ENCODE data around the gene MT1H. TPM values are rescaled to one million over a fixed set of nuclear protein-coding genes. Genes with fewer than 3 reads are reported as not detected.

MT1H gene
- total RNA-seq, 5 donors from 2014 or later (not counting 1 experiment from before 2014, with no cell fraction given): 1.4 TPM; not detected in 4

DNA sequence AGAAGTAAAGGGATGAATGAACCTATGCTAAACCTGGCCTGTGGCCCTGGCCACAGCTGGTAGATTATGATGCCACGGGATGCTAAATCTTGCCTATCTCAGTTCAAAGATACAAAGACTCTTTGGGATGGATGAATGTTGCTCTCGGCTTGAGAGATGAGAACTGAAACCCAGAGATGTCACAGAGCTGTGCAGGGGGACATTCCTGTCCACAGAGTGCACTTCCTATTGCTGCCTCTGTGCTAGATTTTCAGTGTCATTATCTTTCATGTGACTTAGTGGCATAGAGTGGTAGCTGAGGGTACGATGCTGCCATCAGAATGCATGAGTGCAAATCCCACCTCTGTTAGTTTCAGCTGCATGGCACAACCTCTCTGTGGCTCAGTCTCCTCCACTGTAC, 39.5 kb upstream of the MT1H start:
- POLR2A ChIA-PET: no interaction called here
- Mint-ChIP-seq H3K4me3 (no peak overlapping the region), H3K9me3 (no peaks in the 10 kb centered on the region), H3K27me3 (peaks cover 41 to 52% of the 10 kb centered on the region in 2 donors), H3K36me3 (no peaks in the 10 kb centered on the region), H3K27ac (no peak overlapping the region), H3K4me1 (peaks cover 25 to 35% (median 27%) of the 10 kb centered on the region in 3 donors)
- WGBS (ENCODE audit: insufficient coverage): 62% methylated on average over 2 of the region's 3 CpGs
- no peak overlapping the region for H3K27ac ChIP-seq (ENCODE audit: low read length)
- H3K36me3 ChIP-seq (ENCODE audit: control insufficient read depth in 2 of 2, extremely low read depth in 1 of 2, insufficient read depth in 1 of 2, low read length in 1 of 2): no peaks in the 10 kb centered on the region
- CTCF ChIA-PET: no interaction called here
- peaks cover 25 to 59% of the 10 kb centered on the region in 2 experiments for H3K27me3 ChIP-seq (replicated peaks in 1 of 2; ENCODE audit: control insufficient read depth in 2 of 2, extremely low read depth in 1 of 2, insufficient read depth in 2 of 2, low read length in 1 of 2)
- DNase-seq: no peak
- H3K9me3 ChIP-seq: no peaks in the 10 kb centered on the region
- H3K4me3 ChIP-seq (ENCODE audit: control insufficient read depth in 1 of 2, extremely low read depth in 1 of 2, low read length in 1 of 2): no peak overlapping the region
- H3K4me1 ChIP-seq (ENCODE audit: control insufficient read depth in 1 of 2, extremely low read depth in 1 of 2, insufficient read depth in 2 of 2, low read length in 2 of 2): peaks cover 0 to 36% of the 10 kb centered on the region in 2 experiments
- no peak for ATAC-seq (replicated peaks in 1 of 4)

DNA sequence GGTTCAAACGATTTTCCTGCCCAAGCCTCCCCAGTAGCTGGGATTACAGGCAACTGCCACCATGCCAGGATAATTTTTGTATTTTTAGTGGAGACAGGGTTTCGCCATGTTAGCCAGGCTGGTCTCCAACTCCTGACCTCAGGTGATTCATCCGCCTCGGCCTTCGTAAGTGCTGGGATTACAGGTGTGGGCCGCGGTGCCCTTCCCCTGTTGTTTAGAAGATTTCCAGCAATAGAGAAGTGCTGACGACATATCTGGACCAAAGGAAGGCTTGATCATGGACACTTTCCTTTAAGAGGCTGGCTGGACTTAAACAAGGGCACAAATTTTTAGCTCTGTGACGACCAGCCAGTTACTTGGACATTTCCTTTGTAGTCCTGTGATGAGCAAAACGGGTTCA, 38.4 kb upstream of the MT1H start:
- H3K4me3 Mint-ChIP-seq: peak overlapping the region in 1 of 3 donors; percentile 84
- H3K36me3 ChIP-seq (ENCODE audit: control insufficient read depth in 2 of 2, extremely low read depth in 1 of 2, insufficient read depth in 1 of 2, low read length in 1 of 2): no peaks in the 10 kb centered on the region
- no peak for ATAC-seq (replicated peaks in 1 of 4)
- peaks cover 43 to 55% of the 10 kb centered on the region in 2 donors for H3K27me3 Mint-ChIP-seq
- WGBS (ENCODE audit: insufficient coverage): 93% methylated on average over 7 of the region's 10 CpGs
- CTCF ChIA-PET: no interaction called here
- peaks cover 24 to 61% of the 10 kb centered on the region in 2 experiments for H3K27me3 ChIP-seq (replicated peaks in 1 of 2; ENCODE audit: control insufficient read depth in 2 of 2, extremely low read depth in 1 of 2, insufficient read depth in 2 of 2, low read length in 1 of 2)
- no peak overlapping the region for H3K27ac ChIP-seq (ENCODE audit: low read length)
- H3K27ac Mint-ChIP-seq: no peak overlapping the region
- H3K4me1 ChIP-seq (ENCODE audit: control insufficient read depth in 1 of 2, extremely low read depth in 1 of 2, insufficient read depth in 2 of 2, low read length in 2 of 2): peaks cover 0 to 34% of the 10 kb centered on the region in 2 experiments
- no peak overlapping the region for H3K4me3 ChIP-seq (ENCODE audit: control insufficient read depth in 1 of 2, extremely low read depth in 1 of 2, low read length in 1 of 2)
- no peak for DNase-seq
- no peaks in the 10 kb centered on the region for H3K9me3 Mint-ChIP-seq
- no peaks in the 10 kb centered on the region for H3K36me3 Mint-ChIP-seq
- H3K9me3 ChIP-seq: no peaks in the 10 kb centered on the region
- H3K4me1 Mint-ChIP-seq: peaks cover 20 to 34% (median 25%) of the 10 kb centered on the region in 3 donors
- POLR2A ChIA-PET: interaction anchor here in 1 of 2 donors (0.7 kb wide), 1 partner anchor 101 kb away, joined by 3 read pairs; no protein-coding TSS in a partner anchor

DNA sequence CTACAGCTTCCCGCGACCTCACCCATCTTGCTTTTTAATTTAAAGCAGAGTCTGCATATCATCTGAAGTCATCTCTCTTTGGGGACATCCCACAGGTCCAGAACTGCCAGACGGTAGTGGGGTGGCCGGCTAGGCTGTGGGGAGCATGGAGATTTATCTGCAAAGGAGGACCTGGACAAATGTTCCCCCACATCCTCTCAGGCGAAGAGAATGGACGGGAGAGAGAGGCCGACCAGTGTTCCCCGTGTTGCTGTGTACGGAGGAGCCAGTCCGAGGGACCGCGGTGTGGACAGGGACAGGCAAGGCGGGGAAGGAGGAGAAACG, 37.8 kb upstream of the MT1H start:
- WGBS (ENCODE audit: insufficient coverage): 56% methylated on average over 10 of the region's 14 CpGs
- POLR2A ChIA-PET: interaction anchor here in 1 of 2 donors (0.6 kb wide), 1 partner anchor 8 kb away, joined by 3 read pairs; no protein-coding TSS in a partner anchor
- H3K27ac ChIP-seq (ENCODE audit: low read length): no peak overlapping the region
- Mint-ChIP-seq H3K27ac (peak overlapping the region in 1 of 2 donors; percentile 39), H3K4me1 (peaks cover 24 to 38% (median 25%) of the 10 kb centered on the region in 3 donors), H3K4me3 (peak overlapping the region; percentile 62 to 84 (median 69)), H3K27me3 (peaks cover 49 to 61% of the 10 kb centered on the region in 2 donors), H3K9me3 (no peaks in the 10 kb centered on the region), H3K36me3 (no peaks in the 10 kb centered on the region)
- H3K4me3 ChIP-seq (ENCODE audit: control insufficient read depth in 1 of 2, extremely low read depth in 1 of 2, low read length in 1 of 2): peak overlapping the region; percentile 10 to 21
- DNase-seq: no peak
- ATAC-seq (replicated peaks in 1 of 4): no peak
- no peaks in the 10 kb centered on the region for H3K9me3 ChIP-seq
- H3K27me3 ChIP-seq (replicated peaks in 1 of 2; ENCODE audit: control insufficient read depth in 2 of 2, extremely low read depth in 1 of 2, insufficient read depth in 2 of 2, low read length in 1 of 2): peaks cover 21 to 61% of the 10 kb centered on the region in 2 experiments
- H3K4me1 ChIP-seq (ENCODE audit: control insufficient read depth in 1 of 2, extremely low read depth in 1 of 2, insufficient read depth in 2 of 2, low read length in 2 of 2): peaks cover 0 to 31% of the 10 kb centered on the region in 2 experiments
- CTCF ChIA-PET: no interaction called here
- H3K36me3 ChIP-seq (ENCODE audit: control insufficient read depth in 2 of 2, extremely low read depth in 1 of 2, insufficient read depth in 1 of 2, low read length in 1 of 2): no peaks in the 10 kb centered on the region

DNA sequence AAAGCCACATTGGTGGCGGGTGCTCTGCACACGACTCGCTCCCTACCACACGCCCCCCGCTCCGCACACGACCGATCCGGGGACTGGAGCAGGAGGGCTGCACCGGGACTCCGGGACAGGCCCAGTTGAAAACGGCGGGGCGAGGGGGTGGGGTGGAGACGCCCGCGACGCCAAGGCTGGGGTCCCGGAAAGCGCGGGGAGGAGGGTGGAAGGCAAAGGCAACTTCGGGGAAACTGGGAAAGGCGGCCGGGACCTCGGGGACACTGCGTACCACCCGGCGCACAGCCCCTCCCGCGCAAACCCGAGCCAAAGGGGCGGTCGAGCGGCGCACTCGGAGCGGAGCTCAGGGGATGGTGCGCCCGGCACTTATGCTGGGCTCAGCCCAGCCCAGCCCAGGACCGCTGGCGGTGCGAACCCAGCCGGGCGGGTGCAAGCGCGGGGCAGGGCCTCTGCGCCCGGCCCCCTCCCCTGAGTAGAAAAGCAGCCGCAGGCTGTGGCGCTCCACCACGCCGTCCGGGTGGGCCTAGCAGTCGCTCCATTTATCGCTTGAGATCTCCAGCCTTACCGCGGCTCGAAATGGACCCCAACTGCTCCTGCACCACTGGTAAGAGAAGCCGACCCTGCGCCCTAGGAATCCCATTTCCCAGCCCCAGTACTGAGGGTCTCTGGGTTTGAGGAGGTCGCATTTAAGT, 37.3 kb upstream of the MT1H start, which contains the start of gene MT1M:
Gene MT1M, plus strand, starts transcription at position 504 of the 692 bp plus-strand sequence. Its CDS starts 73 bp downstream, at position 577.
- Mint-ChIP-seq H3K9me3 (no peaks in the 10 kb centered on the region), H3K27me3 (peaks cover 53 to 62% of the 10 kb centered on the region in 2 donors), H3K27ac (peak within 1 kb of the TSS in 1 of 2 donors; percentile 39), H3K36me3 (no peaks in the 10 kb centered on the region), H3K4me3 (peak within 1 kb of the TSS; percentile 62 to 84 (median 69)), H3K4me1 (peaks cover 24 to 37% (median 30%) of the 10 kb centered on the region in 3 donors)
- ChIA-PET CTCF (no interaction called here), POLR2A (interaction anchor here in 1 of 2 donors (0.6 kb wide), 1 partner anchor 8 kb away, joined by 3 read pairs; no protein-coding TSS in a partner anchor)
- Histone ChIP-seq H3K27ac (ENCODE audit: low read length) (no peak within 1 kb of the TSS), H3K27me3 (replicated peaks in 1 of 2; ENCODE audit: control insufficient read depth in 2 of 2, extremely low read depth in 1 of 2, insufficient read depth in 2 of 2, low read length in 1 of 2) (peaks cover 16 to 59% of the 10 kb centered on the region in 2 experiments), H3K36me3 (ENCODE audit: control insufficient read depth in 2 of 2, extremely low read depth in 1 of 2, insufficient read depth in 1 of 2, low read length in 1 of 2) (no peaks in the 10 kb centered on the region), H3K4me1 (ENCODE audit: control insufficient read depth in 1 of 2, extremely low read depth in 1 of 2, insufficient read depth in 2 of 2, low read length in 2 of 2) (peaks cover 0 to 30% of the 10 kb centered on the region in 2 experiments), H3K4me3 (ENCODE audit: control insufficient read depth in 1 of 2, extremely low read depth in 1 of 2, low read length in 1 of 2) (peak within 1 kb of the TSS; percentile 10 to 21), H3K9me3 (no peaks in the 10 kb centered on the region)
- WGBS (ENCODE audit: insufficient coverage): 5% methylated on average over 47 of the region's 61 CpGs
- DNase-seq (no peak), ATAC-seq (replicated peaks in 1 of 4) (peak; percentile 17 to 54 (median 40))

DNA sequence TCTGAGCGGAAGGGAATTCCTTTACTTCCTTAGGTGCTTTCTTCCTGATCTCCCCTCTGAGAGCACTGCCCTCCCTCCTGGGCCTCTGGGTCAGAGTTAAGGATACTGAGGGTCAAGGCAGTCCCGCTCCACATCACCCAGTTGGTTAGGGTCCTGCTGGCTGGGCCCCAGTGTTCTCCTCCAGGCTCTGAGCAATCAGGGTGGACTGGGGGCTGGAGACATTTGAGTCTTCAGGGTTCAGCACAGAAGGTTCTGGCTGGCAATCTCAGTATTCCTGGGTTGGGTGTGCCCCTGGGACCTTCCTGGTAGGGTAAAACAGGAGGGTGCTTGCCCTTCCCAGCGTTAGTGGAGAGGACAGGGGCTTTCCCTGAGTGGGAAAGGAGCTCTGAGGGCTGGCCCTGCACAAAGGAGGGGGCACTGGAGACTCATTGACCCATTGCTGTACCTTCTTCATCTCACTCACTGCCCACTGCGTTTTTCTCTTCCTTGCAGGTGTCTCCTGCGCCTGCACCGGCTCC, 36.7 kb upstream of the MT1H start:
- WGBS (ENCODE audit: insufficient coverage): 30% methylated on average over 2 of the region's 6 CpGs
- Mint-ChIP-seq H3K4me1 (peaks cover 27 to 40% (median 30%) of the 10 kb centered on the region in 3 donors), H3K27me3 (peaks cover 59 to 68% of the 10 kb centered on the region in 2 donors), H3K9me3 (no peaks in the 10 kb centered on the region), H3K4me3 (peak overlapping the region; percentile 43 to 84 (median 45)), H3K36me3 (no peaks in the 10 kb centered on the region), H3K27ac (no peak overlapping the region)
- Histone ChIP-seq H3K27me3 (replicated peaks in 1 of 2; ENCODE audit: control insufficient read depth in 2 of 2, extremely low read depth in 1 of 2, insufficient read depth in 2 of 2, low read length in 1 of 2) (peaks cover 16 to 62% of the 10 kb centered on the region in 2 experiments), H3K4me1 (ENCODE audit: control insufficient read depth in 1 of 2, extremely low read depth in 1 of 2, insufficient read depth in 2 of 2, low read length in 2 of 2) (peaks cover 0 to 33% of the 10 kb centered on the region in 2 experiments), H3K27ac (ENCODE audit: low read length) (no peak overlapping the region), H3K36me3 (ENCODE audit: control insufficient read depth in 2 of 2, extremely low read depth in 1 of 2, insufficient read depth in 1 of 2, low read length in 1 of 2) (no peaks in the 10 kb centered on the region), H3K9me3 (no peaks in the 10 kb centered on the region), H3K4me3 (ENCODE audit: control insufficient read depth in 1 of 2, extremely low read depth in 1 of 2, low read length in 1 of 2) (no peak overlapping the region)
- ChIA-PET POLR2A (no interaction called here), CTCF (no interaction called here)
- DNase-seq: no peak
- no peak for ATAC-seq (replicated peaks in 1 of 4)

DNA sequence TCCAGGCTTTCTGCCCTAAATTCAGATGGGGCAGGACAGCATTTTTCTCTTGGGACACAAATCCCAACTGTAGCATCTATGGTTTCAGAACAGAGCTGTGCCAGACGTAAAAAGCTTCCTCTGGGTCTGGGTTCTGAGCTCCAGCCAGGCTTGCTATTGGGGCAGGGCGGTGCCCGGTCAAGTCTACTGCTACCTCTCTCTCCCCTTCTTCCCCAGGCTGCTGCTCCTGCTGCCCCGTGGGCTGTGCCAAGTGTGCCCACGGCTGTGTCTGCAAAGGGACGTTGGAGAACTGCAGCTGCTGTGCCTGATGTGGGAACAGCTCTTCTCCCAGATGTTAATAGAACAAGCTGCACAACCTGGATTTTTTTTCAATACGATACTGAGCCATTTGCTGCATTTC, 36.1 kb upstream of the MT1H start:
- peak overlapping the region in 1 of 3 donors; percentile 84 for H3K4me3 Mint-ChIP-seq
- H3K9me3 ChIP-seq: no peaks in the 10 kb centered on the region
- H3K27ac Mint-ChIP-seq: no peak overlapping the region
- no peaks in the 10 kb centered on the region for H3K9me3 Mint-ChIP-seq
- no peaks in the 10 kb centered on the region for H3K36me3 Mint-ChIP-seq
- peaks cover 16 to 67% of the 10 kb centered on the region in 2 experiments for H3K27me3 ChIP-seq (replicated peaks in 1 of 2; ENCODE audit: control insufficient read depth in 2 of 2, extremely low read depth in 1 of 2, insufficient read depth in 2 of 2, low read length in 1 of 2)
- 71% methylated on average over 3 of the region's 7 CpGs for WGBS (ENCODE audit: insufficient coverage)
- DNase-seq: no peak
- H3K4me1 Mint-ChIP-seq: peaks cover 30 to 43% (median 30%) of the 10 kb centered on the region in 3 donors
- H3K36me3 ChIP-seq (ENCODE audit: control insufficient read depth in 2 of 2, extremely low read depth in 1 of 2, insufficient read depth in 1 of 2, low read length in 1 of 2): no peaks in the 10 kb centered on the region
- H3K4me1 ChIP-seq (ENCODE audit: control insufficient read depth in 1 of 2, extremely low read depth in 1 of 2, insufficient read depth in 2 of 2, low read length in 2 of 2): peaks cover 0 to 40% of the 10 kb centered on the region in 2 experiments
- ChIA-PET CTCF (interaction anchor here in 1 of 2 donors (0.6 kb wide), 1 partner anchor 63 kb away, joined by 3 read pairs; no protein-coding TSS in a partner anchor), POLR2A (no interaction called here)
- no peak overlapping the region for H3K4me3 ChIP-seq (ENCODE audit: control insufficient read depth in 1 of 2, extremely low read depth in 1 of 2, low read length in 1 of 2)
- H3K27me3 Mint-ChIP-seq: peaks cover 62 to 72% of the 10 kb centered on the region in 2 donors
- ATAC-seq (replicated peaks in 1 of 4): no peak
- no peak overlapping the region for H3K27ac ChIP-seq (ENCODE audit: low read length)
